Epithelial cell of prostate (primary cell): ENCODE data around the gene SPATC1L.
"Not testable (repeated sequence)": the region's sequence is repeated elsewhere in the genome, so short reads cannot be mapped to it uniquely, and the experiment has no call there.

Experiments used
- DNase-seq: peaks from one replicate; pipeline ENCODE4 v3.0.0-alpha.2; 2011; ENCODE audit warnings: low read depth, low spot score
- H3K27ac ChIP-seq: fragments of 450-650 bp; 2 replicates; pipeline ENCODE4 v1.5.1; 2017; ENCODE audit warnings: mild to moderate bottlenecking

Gene SPATC1L

GRCh38 chr21:46203203-46203600 is 18.9 kb upstream of the SPATC1L start:
- DNase-seq, result no peak

GRCh38 chr21:46202592-46203202 is 18.4 kb upstream of the SPATC1L start:
- H3K27ac ChIP-seq, result no peak overlapping the region
- no peak for DNase-seq

More at GRCh38 chr21:46203203-46203600, 18.9 kb upstream of the SPATC1L start:
- no peak overlapping the region for H3K27ac ChIP-seq

- not testable (repeated sequence) for H3K27ac ChIP-seq, DNase-seq
Measured at GRCh38 chr21:46200877-46201803, 16.9 kb upstream of the SPATC1L start.

- no peak for DNase-seq
- no peak overlapping the region for H3K27ac ChIP-seq
Measured at GRCh38 chr21:46199436-46200373, 15.4 kb upstream of the SPATC1L start.

GRCh38 chr21:46196733-46197132 is 12.5 kb upstream of the SPATC1L start:
- DNase-seq, result no peak
- H3K27ac ChIP-seq, result no peak overlapping the region

GRCh38 chr21:46195595-46196195 is 11.4 kb upstream of the SPATC1L start:
- H3K27ac ChIP-seq, result no peak overlapping the region
- no peak for DNase-seq

- no peak for DNase-seq
- no peak overlapping the region for H3K27ac ChIP-seq
Measured at GRCh38 chr21:46194374-46195334, 10.4 kb upstream of the SPATC1L start.

- H3K27ac ChIP-seq, result no peak overlapping the region
- no peak for DNase-seq
Measured at GRCh38 chr21:46193829-46194373, 9.6 kb upstream of the SPATC1L start.

GRCh38 chr21:46191686-46192575 is 7.7 kb upstream of the SPATC1L start:
- no peak overlapping the region for H3K27ac ChIP-seq
- no peak for DNase-seq

GRCh38 chr21:46191257-46191685 is 7.0 kb upstream of the SPATC1L start:
- peak; percentile 20 for DNase-seq
- no peak overlapping the region for H3K27ac ChIP-seq

GRCh38 chr21:46190491-46191131 is 6.4 kb upstream of the SPATC1L start:
- H3K27ac ChIP-seq, result no peak overlapping the region
- DNase-seq, result no peak

GRCh38 chr21:46189959-46190490 is 5.8 kb upstream of the SPATC1L start:
- no peak overlapping the region for H3K27ac ChIP-seq

GRCh38 chr21:46189213-46189958 is 5.1 kb upstream of the SPATC1L start:
- DNase-seq, result no peak
- H3K27ac ChIP-seq, result peak overlapping the region; percentile 61

More at GRCh38 chr21:46189959-46190490, 5.8 kb upstream of the SPATC1L start:
- no peak for DNase-seq

GRCh38 chr21:46188226-46189212 is 4.3 kb upstream of the SPATC1L start:
- DNase-seq, result peak; percentile 12
- H3K27ac ChIP-seq, result peak overlapping the region; percentile 61

- no peak for DNase-seq
- H3K27ac ChIP-seq, result no peak overlapping the region
Measured at GRCh38 chr21:46187814-46188213, 3.6 kb upstream of the SPATC1L start.
